ENCODE data around the gene QSOX2.

QSOX2 gene

DNA sequence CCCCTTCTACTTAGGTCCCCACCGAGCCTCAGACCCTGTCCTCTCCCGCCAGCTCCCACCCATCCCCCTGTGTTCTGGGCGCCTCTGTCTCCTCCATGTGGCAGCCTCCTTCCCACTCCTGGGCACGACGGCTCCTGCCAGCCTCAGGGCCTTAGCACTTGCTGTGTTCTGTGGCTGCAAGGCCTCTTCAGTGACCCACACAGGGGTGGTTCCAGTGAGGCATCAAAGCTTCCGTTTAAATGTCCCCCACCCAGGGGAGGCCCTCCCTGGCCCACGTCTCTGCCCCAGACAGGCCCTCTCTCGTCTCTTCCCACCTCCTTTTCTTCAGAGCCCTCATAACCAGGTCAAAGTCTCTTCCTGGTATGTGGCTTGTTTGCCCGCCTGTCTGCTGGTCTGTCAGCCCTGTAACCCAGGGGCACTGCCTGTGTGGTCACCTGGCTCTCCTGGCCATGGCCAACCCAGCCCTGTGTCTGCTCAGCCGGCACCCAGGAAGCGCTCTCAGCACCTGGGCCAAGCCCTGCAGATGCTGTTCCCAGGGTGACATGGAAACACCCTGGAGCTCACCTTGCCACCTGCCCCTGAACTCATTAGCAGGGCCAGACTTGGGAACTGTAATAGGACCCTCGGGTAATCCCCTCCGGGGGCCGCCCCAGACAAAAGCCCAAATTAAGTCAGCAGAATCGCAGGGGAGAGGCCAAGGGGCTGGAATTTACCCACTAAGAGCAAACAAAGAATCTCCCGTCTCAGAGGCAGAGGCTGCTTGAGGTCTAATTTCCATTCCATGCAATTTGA lies 74.4 kb downstream of the QSOX2 start:
- Mint-ChIP-seq H3K4me3 (no peak overlapping the region), H3K9me3 (no peaks in the 10 kb centered on the region), H3K27me3 (peaks cover 46% of the 10 kb centered on the region), H3K36me3 (peaks cover 4% of the 10 kb centered on the region), H3K27ac (peak overlapping the region; percentile 68), H3K4me1 (peaks cover 22% of the 10 kb centered on the region)
- no peak for ATAC-seq

DNA sequence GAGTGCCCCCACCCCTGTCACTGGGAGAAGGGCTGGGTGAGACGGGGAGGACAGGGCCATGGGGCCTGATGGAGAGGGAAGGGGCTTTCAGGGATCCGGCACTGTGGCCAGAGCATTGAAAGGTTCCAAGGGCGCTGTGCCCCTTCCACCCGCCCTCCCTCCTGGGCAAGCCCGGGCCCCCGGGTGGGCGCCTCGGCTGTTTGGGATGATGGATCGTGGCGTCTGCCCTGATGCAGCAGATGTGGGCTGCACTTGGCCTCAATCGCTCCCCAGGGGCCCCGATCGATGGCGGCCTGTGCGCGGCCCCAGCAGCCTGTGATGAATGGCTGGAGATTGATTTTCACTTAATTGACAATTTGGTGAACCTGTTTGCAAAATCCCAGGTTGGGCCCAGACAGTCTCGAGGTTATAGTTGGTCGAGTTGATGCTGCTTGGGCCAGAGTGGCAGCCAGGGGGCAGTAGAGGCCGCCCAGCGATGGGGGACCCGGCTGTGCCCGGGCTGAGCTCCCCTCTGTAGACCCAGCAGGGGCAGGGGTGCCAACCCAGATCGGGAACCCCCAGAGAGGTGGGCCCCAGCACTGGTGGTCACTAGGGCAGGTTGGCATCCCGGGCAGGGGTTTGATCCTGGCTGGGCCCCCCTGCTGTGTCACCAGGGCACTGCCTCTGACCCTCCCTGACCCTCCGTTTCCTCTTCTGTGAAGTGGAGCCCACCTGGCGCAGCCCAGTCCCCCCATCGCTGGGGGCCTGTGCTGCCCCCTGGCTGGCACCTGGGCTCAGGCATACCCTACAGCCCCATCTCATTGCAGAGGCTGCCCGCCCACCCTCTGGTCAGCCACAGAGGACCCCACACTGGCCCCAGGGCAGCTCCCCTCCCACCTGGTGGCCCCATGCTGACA lies 75.4 kb downstream of the QSOX2 start:
- H3K4me3 Mint-ChIP-seq: no peak overlapping the region
- peaks cover 22% of the 10 kb centered on the region for H3K4me1 Mint-ChIP-seq
- H3K27ac Mint-ChIP-seq: peak overlapping the region; percentile 68
- peaks cover 46% of the 10 kb centered on the region for H3K27me3 Mint-ChIP-seq
- H3K36me3 Mint-ChIP-seq: peaks cover 4% of the 10 kb centered on the region
- peak; percentile 86 for ATAC-seq
- no peaks in the 10 kb centered on the region for H3K9me3 Mint-ChIP-seq

DNA sequence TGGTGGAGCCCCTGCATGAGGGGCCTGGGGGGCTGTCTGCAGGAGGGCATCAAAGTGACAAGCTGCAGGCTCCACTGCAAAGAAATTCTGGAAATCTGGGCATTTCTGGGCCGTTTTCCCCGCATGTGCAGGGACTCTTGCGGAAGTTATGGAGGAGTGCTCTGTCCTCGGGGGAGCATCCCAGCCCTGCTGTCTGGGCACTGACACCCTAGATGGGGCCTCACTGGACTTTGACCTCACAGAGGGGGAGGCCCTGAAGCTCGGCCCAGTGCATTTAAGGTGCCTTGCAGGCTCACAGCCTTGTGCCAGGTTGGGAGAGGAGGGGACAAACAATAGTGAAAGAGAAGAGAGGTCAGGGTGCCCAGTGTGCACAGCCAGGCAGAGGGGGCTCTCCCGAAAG lies 76.1 kb downstream of the QSOX2 start:
- Mint-ChIP-seq H3K36me3 (peaks cover 4% of the 10 kb centered on the region), H3K27me3 (peaks cover 46% of the 10 kb centered on the region), H3K4me1 (peaks cover 22% of the 10 kb centered on the region), H3K27ac (no peak overlapping the region), H3K4me3 (no peak overlapping the region), H3K9me3 (no peaks in the 10 kb centered on the region)
- no peak for ATAC-seq

GRCh38 chr9:136163248-136163850 lies 82.3 kb downstream of the QSOX2 start:
- peaks cover 6% of the 10 kb centered on the region for H3K9me3 Mint-ChIP-seq
- peaks cover 38% of the 10 kb centered on the region for H3K27me3 Mint-ChIP-seq
- no peaks in the 10 kb centered on the region for H3K4me1 Mint-ChIP-seq
- H3K36me3 Mint-ChIP-seq: peaks cover 10% of the 10 kb centered on the region
- no peak overlapping the region for H3K4me3 Mint-ChIP-seq
- H3K27ac Mint-ChIP-seq: no peak overlapping the region
- ATAC-seq: no peak

GRCh38 chr9:136160995-136161610 lies 84.5 kb downstream of the QSOX2 start:
- H3K4me3 Mint-ChIP-seq: no peak overlapping the region
- peak; percentile 15 for ATAC-seq
- H3K9me3 Mint-ChIP-seq: peaks cover 6% of the 10 kb centered on the region
- no peaks in the 10 kb centered on the region for H3K4me1 Mint-ChIP-seq
- H3K27ac Mint-ChIP-seq: no peak overlapping the region
- H3K27me3 Mint-ChIP-seq: peaks cover 49% of the 10 kb centered on the region
- H3K36me3 Mint-ChIP-seq: peaks cover 5% of the 10 kb centered on the region

DNA sequence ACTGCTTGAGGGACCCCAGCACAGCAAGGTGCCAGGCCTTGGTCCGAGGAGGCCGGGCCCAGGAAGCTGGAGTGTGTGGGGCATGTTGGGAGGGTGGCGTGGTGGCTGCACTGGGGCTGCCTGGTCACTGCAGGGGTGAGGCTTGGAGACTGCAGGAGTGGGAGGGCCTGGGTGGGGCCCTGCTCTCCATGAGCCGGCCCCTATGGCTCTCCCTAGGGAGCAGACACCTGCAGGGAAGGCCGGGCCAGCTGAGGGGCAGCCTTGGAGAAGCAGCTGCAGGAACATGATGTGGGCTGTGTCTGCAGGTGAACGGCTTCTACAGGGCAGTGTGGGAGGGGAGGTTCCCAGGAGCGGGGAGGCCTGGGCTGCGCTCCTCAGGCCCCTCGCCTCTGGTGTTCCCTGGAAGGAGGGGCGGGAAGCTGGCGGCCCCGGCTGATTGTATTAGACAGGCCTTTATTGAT lies 85.2 kb downstream of the QSOX2 start:
- ATAC-seq: no peak
- no peak overlapping the region for H3K27ac Mint-ChIP-seq

DNA sequence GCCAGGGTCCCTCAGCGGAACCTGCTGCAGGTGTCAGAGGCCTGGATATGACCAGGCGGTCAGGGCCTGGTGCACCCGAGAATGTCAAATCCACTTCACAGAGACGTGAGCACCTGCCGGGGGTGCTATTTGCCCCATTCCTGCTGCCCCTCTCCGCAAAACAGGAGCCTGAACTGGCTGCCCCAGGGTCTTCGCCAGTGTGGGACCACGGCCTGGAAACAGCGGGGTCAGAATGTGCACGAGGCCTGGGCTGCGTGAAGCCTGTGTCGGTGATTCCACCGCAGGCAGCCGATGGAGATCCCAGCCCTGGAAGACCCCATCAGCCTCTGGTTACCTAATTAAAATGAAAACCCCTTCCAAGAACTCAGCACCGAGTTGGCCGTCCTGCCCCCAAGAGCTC lies 85.8 kb downstream of the QSOX2 start:
- no peaks in the 10 kb centered on the region for H3K4me1 Mint-ChIP-seq
- peaks cover 5% of the 10 kb centered on the region for H3K36me3 Mint-ChIP-seq
- no peak overlapping the region for H3K4me3 Mint-ChIP-seq
- no peak overlapping the region for H3K27ac Mint-ChIP-seq
- H3K27me3 Mint-ChIP-seq: peaks cover 61% of the 10 kb centered on the region
- ATAC-seq: no peak
- peaks cover 6% of the 10 kb centered on the region for H3K9me3 Mint-ChIP-seq

More for the DNA sequence above, 85.2 kb downstream of the QSOX2 start:
- Mint-ChIP-seq H3K9me3 (peaks cover 6% of the 10 kb centered on the region), H3K4me3 (no peak overlapping the region), H3K27me3 (peaks cover 56% of the 10 kb centered on the region), H3K36me3 (peaks cover 5% of the 10 kb centered on the region), H3K4me1 (no peaks in the 10 kb centered on the region)

GRCh38 chr9:136157477-136158265 lies 87.9 kb downstream of the QSOX2 start:
- H3K9me3 Mint-ChIP-seq: no peaks in the 10 kb centered on the region
- H3K27me3 Mint-ChIP-seq: peaks cover 67% of the 10 kb centered on the region
- no peak for ATAC-seq
- H3K27ac Mint-ChIP-seq: no peak overlapping the region
- no peaks in the 10 kb centered on the region for H3K4me1 Mint-ChIP-seq
- no peak overlapping the region for H3K4me3 Mint-ChIP-seq
- no peaks in the 10 kb centered on the region for H3K36me3 Mint-ChIP-seq
